GM23338 (cell line): ENCODE measurements around the gene PTS. TPM values are rescaled to one million over a fixed set of nuclear protein-coding genes. Genes with fewer than 3 reads are reported as not detected.

Experiments used
- ATAC-seq: fragments of 200-7000 bp; cut with Tn5 transposase; 3 replicates; pipeline ENCODE4 v1.9.1; 2020
- DNase-seq: peaks from one replicate; pipeline ENCODE4 v3.0.0-alpha.2; 2015; ENCODE audit warnings: low spot score
- H2AFZ ChIP-seq: fragments of 200-600 bp; sonication (generic); 2 replicates; pipeline ENCODE4 v1.8.0; 2016; ENCODE audit warnings: antibody characterized with exemption, mild to moderate bottlenecking, moderate library complexity
- H3F3A ChIP-seq: fragments of 200-600 bp; sonication (generic); replicated peaks from 2 replicates; pipeline ENCODE4 v1.8.0; 2017; ENCODE audit warnings: antibody characterized with exemption, mixed run types, low read depth
- H3K27ac ChIP-seq: fragments of 200-600 bp; sonication (generic); 2 replicates; pipeline ENCODE4 v1.6.1; 2016; ENCODE audit warnings: low read depth
- H3K27me3 ChIP-seq: fragments of 200-600 bp; sonication (generic); 2 replicates; pipeline ENCODE4 v1.8.0; 2016; ENCODE audit warnings: mild to moderate bottlenecking, mixed run types, moderate library complexity; ENCODE audit not compliant: insufficient read depth
- H3K36me3 ChIP-seq: fragments of 200-600 bp; sonication (generic); 2 replicates; pipeline ENCODE4 v1.8.0; 2016; ENCODE audit warnings: mild to moderate bottlenecking; ENCODE audit not compliant: insufficient read depth
- H3K4me1 ChIP-seq: fragments of 200-600 bp; sonication (generic); 2 replicates; pipeline ENCODE4 v1.8.0; 2016; ENCODE audit warnings: mild to moderate bottlenecking, moderate library complexity; ENCODE audit not compliant: insufficient read depth
- H3K4me2 ChIP-seq: fragments of 200-600 bp; sonication (generic); 2 replicates; pipeline ENCODE4 v1.7.1; 2017; ENCODE audit warnings: mixed run types
- H3K4me3 ChIP-seq: fragments of 200-600 bp; sonication (generic); 2 replicates; pipeline ENCODE4 v1.6.1; 2016; ENCODE audit warnings: mixed run types
- H3K79me2 ChIP-seq: fragments of 200-600 bp; sonication (generic); replicated peaks from 2 replicates; pipeline ENCODE4 v1.8.0; 2017; ENCODE audit warnings: mild to moderate bottlenecking; ENCODE audit not compliant: insufficient read depth
- H3K9me2 ChIP-seq: fragments of 200-600 bp; sonication (generic); 2 replicates; pipeline ENCODE4 v1.8.0; 2017; ENCODE audit not compliant: insufficient read depth
- H4K20me1 ChIP-seq: fragments of 200-600 bp; sonication (generic); replicated peaks from 2 replicates; pipeline ENCODE4 v1.8.0; 2017; ENCODE audit warnings: mild to moderate bottlenecking; ENCODE audit not compliant: insufficient read depth
- H3K27ac Mint-ChIP-seq: 2 replicates; pipeline ENCODE4 v1.8.0; 2020; ENCODE audit warnings: inconsistent platforms, mild to moderate bottlenecking, moderate library complexity, mixed read lengths
- H3K27me3 Mint-ChIP-seq: 3 replicates; pipeline ENCODE4 v1.8.0; 2022; ENCODE audit warnings: low read depth, mild to moderate bottlenecking, moderate library complexity, mixed read lengths, inconsistent platforms; ENCODE audit not compliant: insufficient read depth, poor library complexity
- H3K36me3 Mint-ChIP-seq: 3 replicates; pipeline ENCODE4 v1.8.0; 2021; ENCODE audit warnings: low read depth, mild to moderate bottlenecking, inconsistent platforms, moderate library complexity, mixed read lengths
- H3K4me1 Mint-ChIP-seq: 3 replicates; pipeline ENCODE4 v1.8.0; 2020; ENCODE audit warnings: mild to moderate bottlenecking, inconsistent platforms, mixed read lengths
- H3K4me3 Mint-ChIP-seq: 3 replicates; pipeline ENCODE4 v1.8.0; 2021; ENCODE audit warnings: moderate library complexity, mild to moderate bottlenecking, inconsistent platforms, mixed read lengths
- H3K9me3 Mint-ChIP-seq: 3 replicates; pipeline ENCODE4 v1.8.0; 2020; ENCODE audit warnings: moderate library complexity, mild to moderate bottlenecking, inconsistent platforms, mixed read lengths
- EZH2 ChIP-seq: fragments of 200-600 bp; sonication (generic); IDR thresholded peaks from one replicate; pipeline ENCODE4 v1.8.0; 2017; ENCODE audit warnings: antibody characterized with exemption, mild to moderate bottlenecking, low read depth; ENCODE audit not compliant: unreplicated experiment
- EZH2phosphoT487 ChIP-seq: fragments of 200-600 bp; sonication (generic); IDR thresholded peaks from one replicate; pipeline ENCODE4 v1.8.1; 2018; ENCODE audit warnings: antibody characterized with exemption; ENCODE audit not compliant: unreplicated experiment
- JUNB ChIP-seq: IDR thresholded peaks from one replicate; pipeline ENCODE4 v1.6.1; 2016; ENCODE audit warnings: antibody characterized with exemption; ENCODE audit not compliant: unreplicated experiment
- NANOG ChIP-seq: IDR thresholded peaks from 2 replicates; pipeline ENCODE4 v1.6.1; 2016; ENCODE audit warnings: antibody characterized with exemption, borderline replicate concordance
- POLR2AphosphoS5 ChIP-seq: IDR thresholded peaks from 2 replicates; pipeline ENCODE4 v1.6.1; 2016; ENCODE audit warnings: antibody characterized with exemption, low read depth
- ZNF114 ChIP-seq: fragments of 250-450 bp; sonication (Bioruptor Pico); IDR thresholded peaks from 2 replicates; pipeline ENCODE4 v1.5.0; 2020; ENCODE audit warnings: mild to moderate bottlenecking, moderate library complexity
- ZNF331 ChIP-seq: fragments of 250-450 bp; sonication (Bioruptor Pico); IDR thresholded peaks from 2 replicates; pipeline ENCODE4 v1.5.0; 2020; ENCODE audit warnings: low read depth, mild to moderate bottlenecking, moderate library complexity
- ZNF462 ChIP-seq: fragments of 250-450 bp; sonication (Bioruptor Pico); IDR thresholded peaks from 2 replicates; pipeline ENCODE4 v1.5.0; 2020; ENCODE audit warnings: mild to moderate bottlenecking, moderate library complexity
- polyA plus RNA-seq: library from polyadenylated mRNA; unstranded; fragments of >200 nt; fragmentation: Nextera tagmentation; extraction: Ambion mirVana; gene quantifications from 2 replicates; pipeline ENCODE4 v1.2.1, GENCODE V29; 2016
- total RNA-seq: library from RNA; depleted of rRNA; stranded (reverse); fragments of >200 nt; shearing (Covaris generic); gene quantifications from 2 replicates; pipeline ENCODE4 v1.2.3, GENCODE V29; 2014

The PTS gene
- total and polyA plus RNA-seq, 2 experiments from 2014 or later, result 19.9 to 85.5 TPM

DNA sequence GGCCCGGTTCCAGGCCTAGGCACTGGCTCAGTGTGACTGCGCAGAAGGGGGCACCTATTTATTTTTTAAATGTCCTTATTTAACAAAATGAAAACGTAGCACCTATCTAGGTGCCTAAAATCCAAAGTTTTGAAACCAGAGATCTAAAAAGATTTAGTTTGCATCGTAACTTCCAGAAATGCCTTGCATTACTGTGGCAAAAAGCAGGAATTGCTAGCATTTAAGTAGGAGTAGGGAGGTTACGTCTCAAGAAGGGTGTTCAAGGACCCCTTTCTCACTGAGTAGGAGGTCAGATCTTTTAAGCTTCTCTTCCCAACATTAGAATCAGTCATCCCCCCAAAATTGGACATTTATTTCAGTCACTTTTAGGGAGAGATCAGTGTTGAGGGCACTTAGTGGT is 42.2 kb downstream of the PTS start:
- no peak for DNase-seq
- ATAC-seq, result no peak
- no peaks in the 10 kb centered on the region for H4K20me1 ChIP-seq

More for the DNA sequence above, 42.2 kb downstream of the PTS start:
- no peak overlapping the region for H2AFZ ChIP-seq
- H3K9me3 Mint-ChIP-seq, result no peaks in the 10 kb centered on the region
- peaks cover 6% of the 10 kb centered on the region; the same call in 2 of the 3 replicates for H3K4me1 Mint-ChIP-seq
- no peaks in the 10 kb centered on the region for H3K36me3 Mint-ChIP-seq
- no peaks in the 10 kb centered on the region for H3K9me2 ChIP-seq
- H3K27ac Mint-ChIP-seq, result no peak overlapping the region
- H3K36me3 ChIP-seq, result no peaks in the 10 kb centered on the region
- no peaks in the 10 kb centered on the region for H3K27me3 ChIP-seq
- H3K27me3 Mint-ChIP-seq, result no peaks in the 10 kb centered on the region
- TF ChIP-seq EZH2 (no peak), EZH2phosphoT487 (no peak), JUNB (no peak), ZNF114 (CRISPR knock-in tag) (no peak), NANOG (no peak), ZNF462 (CRISPR knock-in tag) (no peak), ZNF331 (no peak), POLR2AphosphoS5 (no peak)
- H3K4me2 ChIP-seq, result no peak overlapping the region
- H3K27ac ChIP-seq, result no peak overlapping the region
- no peaks in the 10 kb centered on the region for H3F3A ChIP-seq
- no peaks in the 10 kb centered on the region for H3K79me2 ChIP-seq
- H3K4me1 ChIP-seq, result peaks cover 2% of the 10 kb centered on the region; the same call in 1 of the 2 replicates
- H3K4me3 Mint-ChIP-seq, result no peak overlapping the region
- H3K4me3 ChIP-seq, result no peak overlapping the region
